PC-9 (cell line): ENCODE results near the gene RUNX2. TPM values are rescaled to one million over a fixed set of nuclear protein-coding genes. Genes with fewer than 3 reads are reported as not detected.

ENCODE experiments used
- BruUV-seq: library from RNA; stranded (reverse); fragments of 400-500 nt; replicated peaks from 2 replicates; lab custom pipeline; 2021; lab: Mats Ljungman, UMichigan
- CTCF ChIA-PET: fragments of 300-600 bp; sonication (Branson Sonifier 250); formaldehyde crosslinking; loops from one replicate; lab custom pipeline; 2022; ENCODE audit warnings: antibody characterized with exemption; lab: Charles Lee
- POLR2A ChIA-PET: fragments of 300-600 bp; sonication (Branson Sonifier 250); formaldehyde crosslinking; loops from one replicate; lab custom pipeline; 2022; ENCODE audit warnings: antibody characterized with exemption; ENCODE audit not compliant: unreplicated experiment; lab: Charles Lee
- DNase-seq, 2 experiments: peaks; one replicate each; pipeline versions ENCODE4 v3.0.0 to v3.0.0-alpha.2; 2015 to 2022; ENCODE audit warnings: mixed read lengths in 1 of 2
- H2AFZ ChIP-seq: fragments of 200-600 bp; sonication (generic); 2 replicates; pipeline ENCODE4 v1.8.1; 2017; ENCODE audit warnings: antibody characterized with exemption
- H3F3A ChIP-seq: fragments of 200-600 bp; sonication (generic); 2 replicates; pipeline ENCODE4 v1.8.1; 2017; ENCODE audit warnings: antibody characterized with exemption, mild to moderate bottlenecking, low read depth; ENCODE audit not compliant: insufficient read depth
- H3K27ac ChIP-seq: fragments of 200-600 bp; sonication (generic); 2 replicates; pipeline ENCODE4 v1.6.1; 2016; ENCODE audit warnings: mixed run types
- H3K27me3 ChIP-seq: fragments of 200-600 bp; sonication (generic); 2 replicates; pipeline ENCODE4 v1.6.1; 2016; ENCODE audit warnings: low read depth, mixed run types; ENCODE audit not compliant: insufficient read depth
- H3K36me3 ChIP-seq: fragments of 200-600 bp; sonication (generic); 2 replicates; pipeline ENCODE4 v1.6.1; 2016; ENCODE audit warnings: low read depth, mixed run types
- H3K4me1 ChIP-seq: fragments of 200-600 bp; sonication (generic); replicated peaks from 2 replicates; pipeline ENCODE4 v1.6.1; 2016; ENCODE audit warnings: mixed run types; ENCODE audit not compliant: insufficient read depth
- H3K4me2 ChIP-seq: fragments of 200-600 bp; sonication (generic); 2 replicates; pipeline ENCODE4 v1.6.1; 2017; ENCODE audit warnings: mixed run types
- H3K4me3 ChIP-seq: fragments of 200-600 bp; sonication (generic); 2 replicates; pipeline ENCODE4 v1.6.1; 2016; ENCODE audit warnings: mixed run types
- H3K79me2 ChIP-seq: fragments of 200-600 bp; sonication (generic); 2 replicates; pipeline ENCODE4 v1.6.1; 2017; ENCODE audit warnings: low read depth, mixed run types
- H3K9me2 ChIP-seq: fragments of 200-600 bp; sonication (generic); 2 replicates; pipeline ENCODE4 v1.8.1; 2017; ENCODE audit warnings: mild to moderate bottlenecking; ENCODE audit not compliant: insufficient read depth
- H3K9me3 ChIP-seq: fragments of 200-600 bp; sonication (generic); 2 replicates; pipeline ENCODE4 v1.8.1; 2016; ENCODE audit warnings: low read depth; ENCODE audit not compliant: insufficient read depth
- H4K20me1 ChIP-seq: fragments of 200-600 bp; sonication (generic); 2 replicates; pipeline ENCODE4 v1.8.1; 2017; ENCODE audit not compliant: insufficient read depth
- CTCF ChIP-seq: fragments of 200-600 bp; sonication (generic); conservative IDR thresholded peaks from 2 replicates; pipeline ENCODE4 v1.6.1; 2017; ENCODE audit warnings: mixed run types, antibody characterized with exemption, mild to moderate bottlenecking, moderate library complexity
- EZH2 ChIP-seq: fragments of 200-600 bp; sonication (generic); IDR thresholded peaks from 2 replicates; pipeline ENCODE4 v1.8.0; 2017; ENCODE audit warnings: antibody characterized with exemption, low read depth
- intact Hi-C: fragments of 100-400 bp; cut with micrococcal nuclease; formaldehyde crosslinking; loops from one replicate; pipeline ENCODE4 v1.10.0; 2022; ENCODE audit not compliant: unreplicated experiment
- total RNA-seq: library from RNA; stranded (reverse); gene quantifications from 2 replicates; pipeline ENCODE4 v1.2.3, GENCODE V29; 2021

RUNX2 gene
- total RNA-seq, 1 experiment from 2014 or later = 12.5 TPM

- H3K36me3 ChIP-seq = no peaks in the 10 kb centered on the region
- H3K4me1 ChIP-seq = peaks cover 24% of the 10 kb centered on the region
- no peak for TF ChIP-seq CTCF
- no peak for TF ChIP-seq EZH2
- CTCF ChIA-PET = no interaction called here
- H3F3A ChIP-seq = peaks cover 3% of the 10 kb centered on the region; the same call in 1 of the 2 replicates
- no peak overlapping the region for H3K4me2 ChIP-seq
- DNase-seq = no peak
- no peaks in the 10 kb centered on the region for H4K20me1 ChIP-seq
- H3K4me3 ChIP-seq = no peak overlapping the region
- no peaks in the 10 kb centered on the region for H3K27me3 ChIP-seq
- H3K9me3 ChIP-seq = no peaks in the 10 kb centered on the region
- POLR2A ChIA-PET = interaction anchor here (0.5 kb wide), 1 partner anchor 251 kb away, joined by 3 read pairs; no protein-coding TSS in a partner anchor
- intact Hi-C loops = no loop called here
- BruUV-seq = no TSS peak
- no peak overlapping the region for H3K27ac ChIP-seq
- no peaks in the 10 kb centered on the region for H3K79me2 ChIP-seq
- no peak overlapping the region for H2AFZ ChIP-seq
- H3K9me2 ChIP-seq = no peaks in the 10 kb centered on the region
Measured at GRCh38 chr6:45635284-45635867, 307.2 kb downstream of the RUNX2 start.

- Histone ChIP-seq H3K4me1 (peaks cover 14% of the 10 kb centered on the region), H3K9me3 (no peaks in the 10 kb centered on the region), H3K27me3 (no peaks in the 10 kb centered on the region), H3F3A (peaks cover 3% of the 10 kb centered on the region; the same call in 1 of the 2 replicates), H2AFZ (no peak overlapping the region), H3K4me3 (no peak overlapping the region), H3K27ac (no peak overlapping the region), H3K9me2 (no peaks in the 10 kb centered on the region), H3K36me3 (no peaks in the 10 kb centered on the region), H3K79me2 (no peaks in the 10 kb centered on the region), H3K4me2 (no peak overlapping the region), H4K20me1 (no peaks in the 10 kb centered on the region)
- intact Hi-C loops = no loop called here
- CTCF ChIA-PET = no interaction called here
- no TSS peak for BruUV-seq
- POLR2A ChIA-PET = no interaction called here
- no peak for TF ChIP-seq EZH2
- DNase-seq = no peak
Measured at GRCh38 chr6:45637056-45637455, 308.9 kb downstream of the RUNX2 start.

- H3K36me3 ChIP-seq = no peaks in the 10 kb centered on the region
- ChIA-PET POLR2A (no interaction called here), CTCF (no interaction called here)
- DNase-seq = no peak
- peaks cover 14% of the 10 kb centered on the region for H3K4me1 ChIP-seq
- TF ChIP-seq EZH2 (no peak), CTCF (no peak)
- H3K9me3 ChIP-seq = no peaks in the 10 kb centered on the region
- no TSS peak for BruUV-seq
- no peaks in the 10 kb centered on the region for H3K9me2 ChIP-seq
- H3K79me2 ChIP-seq = no peaks in the 10 kb centered on the region
- H2AFZ ChIP-seq = no peak overlapping the region
- H3K27me3 ChIP-seq = no peaks in the 10 kb centered on the region
- intact Hi-C loops = no loop called here
- H4K20me1 ChIP-seq = no peaks in the 10 kb centered on the region
- peaks cover 3% of the 10 kb centered on the region; the same call in 1 of the 2 replicates for H3F3A ChIP-seq
- no peak overlapping the region for H3K4me3 ChIP-seq
- H3K27ac ChIP-seq = no peak overlapping the region
- no peak overlapping the region for H3K4me2 ChIP-seq
Measured at GRCh38 chr6:45637611-45638257, 309.6 kb downstream of the RUNX2 start.
